Tibial artery (tissue), 4 donors: Measurements from ENCODE around the gene MAN2A2.
"Not testable (repeated sequence)": the region's sequence is repeated elsewhere in the genome, so short reads cannot be mapped to it uniquely, and the experiment has no call there.

Experiments
- DNase-seq, 2 donors: peaks; one replicate each; pipeline ENCODE4 v3.0.0-alpha.2; 2019
- H3K27ac ChIP-seq, 2 donors: fragments of 200-600 bp; sonication (generic) in 1 of 2; 1 replicate in 1 of 2; 2 replicates in 1 of 2; pipeline ENCODE4 v1.5.1; 2018 to 2019; ENCODE audit warnings: mild to moderate bottlenecking in 1 of 2
- H3K27me3 ChIP-seq, 2 donors: fragments of 200-600 bp; sonication (generic) in 1 of 2; one replicate each; pipeline versions ENCODE4 v1.5.1 to v1.6.0; 2016 to 2019
- H3K36me3 ChIP-seq, 3 donors: fragments of 200-600 bp; sonication (generic) in 2 of 3; one replicate each; pipeline ENCODE4 v1.5.1; 2016 to 2019; ENCODE audit warnings: mild to moderate bottlenecking in 2 of 3
- H3K4me1 ChIP-seq, 4 donors: fragments of 200-600 bp; sonication (generic) in 2 of 4; 1 replicate in 3 of 4; 2 replicates in 1 of 4; pipeline ENCODE4 v1.5.1; 2016 to 2019
- H3K4me3 ChIP-seq, 2 donors: fragments of 200-600 bp; sonication (generic) in 1 of 2; 1 replicate in 1 of 2; 2 replicates in 1 of 2; pipeline ENCODE4 v1.5.1; 2018 to 2019; ENCODE audit warnings: mild to moderate bottlenecking in 2 of 2
- H3K9me3 ChIP-seq, 3 donors: fragments of 200-600 bp; sonication (generic) in 1 of 3; one replicate each; pipeline ENCODE4 v1.5.1; 2016 to 2019
- CTCF ChIP-seq, 2 experiments: fragments of 200-600 bp in 1 of 2; fragments of 450-650 bp in 1 of 2; IDR thresholded peaks; one replicate each; pipeline ENCODE4 v1.5.1; 2017 to 2019; ENCODE audit warnings: antibody characterized with exemption in 2 of 2, mild to moderate bottlenecking in 1 of 2, moderate library complexity in 1 of 2
- intact Hi-C: fragments of 100-400 bp; cut with DNase I; formaldehyde crosslinking; loops from one replicate; pipeline ENCODE4 v1.15.0; 2023; ENCODE audit warnings: low total_unique reads

The MAN2A2 gene

DNA sequence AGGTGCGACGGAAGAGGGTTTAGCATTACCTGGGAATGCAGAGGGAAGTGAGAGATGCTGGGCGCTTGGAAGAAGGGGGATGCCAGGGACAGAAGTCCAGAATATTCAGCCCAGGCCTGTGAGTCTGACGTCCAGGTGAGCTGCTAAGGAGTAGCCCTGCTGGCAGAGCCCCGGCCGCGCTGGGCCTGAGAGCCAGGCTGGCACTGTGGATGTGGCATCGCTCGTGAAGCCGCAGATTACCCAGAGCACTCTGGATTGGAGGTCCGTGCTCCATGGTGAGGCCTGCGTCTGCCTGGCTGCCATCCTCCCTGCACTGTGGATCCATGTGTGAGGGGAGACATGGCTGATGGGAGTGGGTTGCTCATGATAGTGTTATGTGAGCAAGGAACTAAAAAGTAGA is 14.5 kb downstream of the MAN2A2 start:
- TF ChIP-seq CTCF (IDR thresholded peaks at IDR 0.05), result no peak
- Histone ChIP-seq H3K4me3 (no peak overlapping the region), H3K27me3 (no peaks in the 10 kb centered on the region), H3K27ac (no peak overlapping the region), H3K36me3 (peaks cover 84 to 91% (median 88%) of the 10 kb centered on the region in 3 donors), H3K4me1 (no peaks in the 10 kb centered on the region), H3K9me3 (no peaks in the 10 kb centered on the region)
- intact Hi-C loops, result no loop called here
- DNase-seq, result no peak

DNA sequence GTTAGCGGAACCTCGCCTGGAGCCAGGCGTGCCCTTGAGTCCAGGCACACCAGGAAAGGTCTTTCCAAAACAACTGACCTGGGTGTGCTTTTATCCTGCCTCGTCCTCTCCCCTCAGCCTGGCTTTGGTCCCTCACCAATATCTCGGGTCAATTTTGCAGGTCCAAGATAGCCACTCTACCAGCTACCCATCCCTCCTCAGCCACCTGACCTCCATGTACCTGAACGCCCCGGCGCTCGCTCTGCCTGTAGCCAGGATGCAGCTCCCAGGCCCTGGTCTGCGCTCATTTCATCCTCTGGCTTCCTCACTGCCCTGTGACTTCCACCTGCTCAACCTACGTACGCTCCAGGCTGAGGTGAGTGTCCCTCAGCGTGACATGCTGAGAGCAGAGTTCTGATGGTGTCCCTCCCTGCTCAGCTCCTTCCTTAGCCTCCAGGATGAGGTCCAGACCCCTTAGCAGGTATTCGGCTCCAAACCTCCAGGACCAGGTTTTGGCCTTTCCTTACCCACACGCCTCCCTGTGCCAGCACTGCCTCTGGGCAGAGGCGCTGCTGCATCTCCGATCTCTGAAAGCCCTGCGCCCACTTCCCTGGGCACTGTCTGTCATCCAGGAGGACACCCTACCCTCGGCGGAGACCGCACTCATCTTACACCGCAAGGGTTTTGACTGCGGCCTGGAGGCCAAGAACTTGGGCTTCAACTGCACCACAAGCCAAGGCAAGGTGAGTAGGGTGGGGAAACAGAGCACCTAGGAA is 15.1 kb downstream of the MAN2A2 start:
- Histone ChIP-seq H3K4me3 (no peak overlapping the region), H3K27ac (no peak overlapping the region), H3K27me3 (no peaks in the 10 kb centered on the region), H3K4me1 (no peaks in the 10 kb centered on the region), H3K9me3 (no peaks in the 10 kb centered on the region), H3K36me3 (peaks cover 78 to 85% (median 81%) of the 10 kb centered on the region in 3 donors)
- DNase-seq, result no peak
- intact Hi-C loops, result no loop called here
- no peak for TF ChIP-seq CTCF (IDR thresholded peaks at IDR 0.05)

DNA sequence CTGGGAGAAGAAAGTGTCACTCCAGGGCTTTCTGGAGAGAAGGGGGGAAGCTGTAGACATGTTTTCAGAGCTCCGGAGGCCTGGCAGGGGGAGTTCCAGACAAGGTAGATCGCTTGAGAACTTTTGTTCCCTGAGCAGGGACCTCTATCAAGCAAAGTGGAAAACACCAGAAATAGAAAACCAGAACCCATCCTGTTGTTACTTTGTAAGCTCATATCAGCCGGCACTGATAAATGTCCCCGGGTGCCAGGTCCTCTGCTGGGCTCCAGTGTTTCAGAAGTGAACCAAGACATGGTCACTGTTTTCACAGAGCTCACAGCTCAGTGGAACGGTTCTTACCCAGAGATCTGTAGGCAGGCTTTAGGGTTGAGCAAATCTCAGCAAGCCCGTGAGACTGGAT is 15.7 kb downstream of the MAN2A2 start:
- Histone ChIP-seq H3K27me3 (no peaks in the 10 kb centered on the region), H3K4me1 (no peaks in the 10 kb centered on the region), H3K4me3 (no peak overlapping the region), H3K9me3 (no peaks in the 10 kb centered on the region), H3K27ac (no peak overlapping the region), H3K36me3 (peaks cover 72 to 79% (median 75%) of the 10 kb centered on the region in 3 donors)
- no peak for TF ChIP-seq CTCF (IDR thresholded peaks at IDR 0.05)
- intact Hi-C loops, result no loop called here
- no peak for DNase-seq

DNA sequence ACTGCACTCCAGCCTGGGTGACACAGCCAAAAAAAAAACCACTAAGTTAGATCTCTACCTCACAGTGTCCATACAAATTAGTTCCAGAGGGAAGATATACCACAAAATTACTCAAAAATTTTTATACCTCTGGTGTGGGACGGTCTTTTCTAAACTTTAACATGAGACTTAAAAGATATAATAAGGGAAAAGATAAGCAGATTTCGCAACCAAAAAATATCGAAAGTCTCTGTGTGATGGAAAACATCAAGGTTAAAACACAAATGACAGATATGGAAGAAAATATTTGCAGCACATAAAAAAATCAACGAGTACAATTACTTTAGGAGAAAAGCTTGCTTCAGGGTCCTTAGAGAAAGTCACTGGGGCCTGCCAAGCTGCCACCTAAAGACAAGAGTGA is 18.8 kb downstream of the MAN2A2 start:
- H3K27ac ChIP-seq, result no peak overlapping the region
- H3K9me3 ChIP-seq, result no peaks in the 10 kb centered on the region
- H3K27me3 ChIP-seq, result no peaks in the 10 kb centered on the region
- H3K4me1 ChIP-seq, result no peaks in the 10 kb centered on the region
- no peak overlapping the region for H3K4me3 ChIP-seq
- DNase-seq, result no peak
- H3K36me3 ChIP-seq, result peaks cover 43 to 48% (median 45%) of the 10 kb centered on the region in 3 donors
- intact Hi-C loops, result no loop called here
- TF ChIP-seq CTCF (IDR thresholded peaks at IDR 0.05), result no peak

DNA sequence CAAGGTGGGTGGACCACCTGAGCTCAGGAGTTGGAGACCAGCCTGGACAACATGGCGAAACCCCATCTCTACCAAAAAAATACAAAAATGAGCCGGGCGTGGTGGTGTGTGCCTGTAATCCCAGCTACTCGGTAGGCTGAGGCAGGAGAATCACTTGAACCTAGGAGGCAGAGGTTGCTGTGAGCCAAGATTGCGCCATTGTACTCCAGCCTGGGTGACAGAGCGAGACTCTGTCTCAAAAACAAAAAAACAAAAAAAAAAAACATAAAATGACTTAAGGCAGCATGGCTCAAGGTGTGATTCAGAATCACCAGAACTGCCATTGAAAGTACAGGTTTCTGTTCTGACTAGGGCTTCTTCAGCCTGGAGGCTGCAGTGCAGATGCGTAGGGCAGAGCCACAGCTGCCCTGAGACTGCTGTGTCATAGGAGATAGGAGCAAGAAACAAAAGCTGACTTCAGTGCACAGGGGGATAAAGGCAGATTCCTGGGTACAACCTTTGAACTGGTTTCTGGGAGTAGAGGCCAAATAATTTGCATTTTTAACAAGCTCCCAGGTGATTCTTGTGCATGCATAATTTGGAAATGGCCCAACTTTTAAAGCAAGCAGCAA is 19.7 kb downstream of the MAN2A2 start:
- H3K27ac ChIP-seq, H3K4me3 ChIP-seq, intact Hi-C loops, H3K9me3 ChIP-seq, H3K27me3 ChIP-seq, H3K4me1 ChIP-seq, DNase-seq: not testable (repeated sequence)
- peaks cover 33 to 39% (median 35%) of the 10 kb centered on the region in 3 donors for H3K36me3 ChIP-seq

DNA sequence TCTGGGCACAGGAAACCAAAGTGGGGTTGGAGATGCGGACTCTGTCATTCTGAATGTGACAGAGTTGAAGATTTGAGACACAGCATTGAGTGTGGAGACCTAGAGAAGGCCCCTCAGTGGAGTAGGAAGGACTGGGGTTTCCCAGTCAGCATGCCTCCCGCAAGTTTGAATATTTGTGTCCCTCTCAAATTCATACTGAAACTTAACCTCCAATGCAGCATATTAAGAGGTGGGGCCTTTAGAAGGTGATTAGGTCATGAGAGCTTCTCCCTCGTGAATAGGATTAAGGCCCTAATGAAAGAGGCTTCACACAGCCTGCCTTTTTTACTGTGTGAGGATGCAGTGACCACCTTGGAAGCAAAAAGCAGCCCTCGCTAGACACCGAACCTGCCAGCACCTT is 21.3 kb downstream of the MAN2A2 start:
- no peaks in the 10 kb centered on the region for H3K9me3 ChIP-seq

DNA sequence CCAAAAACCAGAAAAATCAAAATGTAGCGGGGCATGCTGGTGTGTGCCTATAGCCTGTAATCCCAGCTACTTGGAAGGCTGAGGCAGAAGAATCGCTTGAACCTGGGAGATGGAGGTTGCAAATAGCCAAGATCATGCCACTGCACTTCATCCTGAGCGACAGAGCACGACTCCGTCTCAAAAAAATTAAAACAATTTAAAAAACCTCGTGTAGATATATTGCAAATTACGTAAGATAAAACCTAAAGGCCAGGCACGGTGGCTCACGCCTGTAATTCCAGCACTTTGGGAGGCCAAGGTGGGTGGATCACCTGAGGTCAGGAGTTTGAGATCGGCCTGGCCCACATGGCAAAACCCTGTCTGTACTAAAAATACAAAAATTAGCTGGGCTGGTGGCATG is 23.7 kb downstream of the MAN2A2 start:
- H3K4me1 ChIP-seq, result peaks cover 0 to 23% (median 10%) of the 10 kb centered on the region in 4 donors
- H3K36me3 ChIP-seq, intact Hi-C loops, H3K27ac ChIP-seq, H3K27me3 ChIP-seq, H3K4me3 ChIP-seq, DNase-seq, H3K9me3 ChIP-seq: not testable (repeated sequence)

More for the DNA sequence above, 21.3 kb downstream of the MAN2A2 start:
- intact Hi-C loops, result no loop called here
- Histone ChIP-seq H3K27me3 (no peaks in the 10 kb centered on the region), H3K4me3 (no peak overlapping the region), H3K36me3 (peaks cover 18 to 23% (median 20%) of the 10 kb centered on the region in 3 donors), H3K4me1 (peaks cover 0 to 4% (median 0%) of the 10 kb centered on the region in 4 donors), H3K27ac (no peak overlapping the region)
- DNase-seq, result no peak
- no peak for TF ChIP-seq CTCF (IDR thresholded peaks at IDR 0.05)

DNA sequence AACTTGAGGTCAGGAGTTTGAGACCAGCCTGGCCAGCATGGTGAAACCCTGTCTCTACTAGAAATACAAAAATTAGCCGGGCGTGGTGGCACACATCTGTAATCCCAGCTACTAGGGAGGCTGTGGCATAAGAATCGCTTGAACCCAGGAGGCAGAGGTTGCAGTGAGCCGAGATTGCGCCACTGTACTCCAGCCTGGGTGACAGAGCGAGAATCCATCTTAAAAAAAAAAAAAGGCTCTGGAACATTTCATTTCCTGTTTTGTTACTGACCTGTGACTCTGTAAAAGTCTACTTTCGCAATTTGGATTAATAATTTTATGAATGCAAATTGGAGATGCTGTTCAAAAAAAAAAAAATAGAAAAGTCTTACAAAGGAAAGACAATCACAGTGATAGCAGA is 25.0 kb downstream of the MAN2A2 start:
- H3K4me3 ChIP-seq, DNase-seq, H3K27ac ChIP-seq, H3K9me3 ChIP-seq, H3K27me3 ChIP-seq, intact Hi-C loops, H3K36me3 ChIP-seq: not testable (repeated sequence)
- peaks cover 0 to 30% (median 16%) of the 10 kb centered on the region in 4 donors for H3K4me1 ChIP-seq
